HG03175 (cell line): ENCODE data around the gene CDC6.

Experiments
- ATAC-seq: cut with Tn5 transposase; IDR thresholded peaks from one replicate; pipeline ENCODE4 v1.9.1; 2021; ENCODE audit warnings: mild to moderate bottlenecking, moderate library complexity; ENCODE audit not compliant: unreplicated experiment

CDC6 gene

GRCh38 chr17:40338941-40339649 lies 51.4 kb downstream of the CDC6 start:
- no peak for ATAC-seq

DNA sequence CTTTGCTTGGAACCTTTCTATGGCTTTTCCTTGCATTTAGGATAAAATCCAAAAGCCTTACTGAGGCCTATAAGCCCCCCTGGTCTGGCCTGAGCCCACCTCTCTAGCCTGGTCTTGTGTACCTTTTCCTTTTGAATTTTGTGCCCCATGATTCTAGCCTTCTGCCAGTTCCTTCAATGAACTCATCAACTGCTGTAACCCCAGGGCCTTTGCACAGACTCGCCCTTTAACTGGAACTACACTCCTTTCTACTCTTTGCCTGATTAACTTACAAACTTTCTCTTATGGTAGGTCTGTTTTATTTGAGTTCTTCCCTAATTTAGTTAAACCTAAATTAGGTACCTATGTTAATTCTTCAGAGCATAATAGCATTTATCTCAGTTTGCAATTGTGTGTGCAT lies 52.6 kb downstream of the CDC6 start:
- no peak for ATAC-seq

DNA sequence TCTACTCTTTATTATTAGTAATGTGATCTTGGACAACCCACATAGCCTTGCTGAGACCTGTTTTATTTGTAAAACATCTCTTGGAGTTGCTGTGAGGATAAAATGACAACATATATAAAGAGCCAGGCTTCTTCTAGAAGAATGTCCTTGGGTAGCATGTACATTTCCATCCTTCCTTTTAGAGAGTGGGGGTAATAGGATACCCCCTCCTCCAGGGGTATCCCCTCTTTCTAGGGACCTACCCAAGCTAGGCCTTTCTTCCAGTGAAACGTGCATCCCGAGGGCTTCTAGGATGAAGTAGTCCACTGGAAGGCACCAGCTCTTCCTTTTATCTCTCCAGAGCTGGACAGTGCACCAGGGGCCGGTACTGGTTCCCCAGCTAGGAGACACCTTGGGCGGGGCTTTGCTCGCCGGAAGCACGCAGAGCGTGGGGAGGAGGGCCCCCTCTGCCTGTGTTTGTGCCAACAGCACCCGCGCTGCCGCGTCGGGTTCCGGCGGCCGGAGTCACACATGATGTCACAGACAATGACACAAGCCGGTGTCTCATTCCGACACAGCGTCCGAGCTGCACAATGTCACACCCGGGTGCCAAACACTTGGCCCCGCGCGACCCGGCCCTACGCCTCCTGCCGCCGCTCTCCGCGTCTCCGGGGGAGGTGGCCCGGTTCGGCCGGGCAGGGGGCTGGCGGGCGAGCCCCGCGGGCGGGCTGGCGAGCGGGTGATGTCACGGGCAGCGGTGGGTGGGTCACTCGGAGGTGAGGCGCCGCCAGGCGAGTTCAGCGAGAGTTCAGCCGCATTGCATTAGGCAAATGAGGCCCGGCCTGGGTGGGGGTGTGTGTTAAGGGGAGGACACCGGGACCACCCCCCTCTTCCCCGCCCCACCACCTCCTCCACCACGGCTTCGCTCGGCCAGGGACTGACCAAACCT lies 53.5 kb downstream of the CDC6 start:
- ATAC-seq: peak; percentile 74

GRCh38 chr17:40341808-40342503 lies 54.3 kb downstream of the CDC6 start:
- no peak for ATAC-seq

- ATAC-seq: no peak
These were observed 55.0 kb downstream of the CDC6 start for GRCh38 chr17:40342504-40343218.

DNA sequence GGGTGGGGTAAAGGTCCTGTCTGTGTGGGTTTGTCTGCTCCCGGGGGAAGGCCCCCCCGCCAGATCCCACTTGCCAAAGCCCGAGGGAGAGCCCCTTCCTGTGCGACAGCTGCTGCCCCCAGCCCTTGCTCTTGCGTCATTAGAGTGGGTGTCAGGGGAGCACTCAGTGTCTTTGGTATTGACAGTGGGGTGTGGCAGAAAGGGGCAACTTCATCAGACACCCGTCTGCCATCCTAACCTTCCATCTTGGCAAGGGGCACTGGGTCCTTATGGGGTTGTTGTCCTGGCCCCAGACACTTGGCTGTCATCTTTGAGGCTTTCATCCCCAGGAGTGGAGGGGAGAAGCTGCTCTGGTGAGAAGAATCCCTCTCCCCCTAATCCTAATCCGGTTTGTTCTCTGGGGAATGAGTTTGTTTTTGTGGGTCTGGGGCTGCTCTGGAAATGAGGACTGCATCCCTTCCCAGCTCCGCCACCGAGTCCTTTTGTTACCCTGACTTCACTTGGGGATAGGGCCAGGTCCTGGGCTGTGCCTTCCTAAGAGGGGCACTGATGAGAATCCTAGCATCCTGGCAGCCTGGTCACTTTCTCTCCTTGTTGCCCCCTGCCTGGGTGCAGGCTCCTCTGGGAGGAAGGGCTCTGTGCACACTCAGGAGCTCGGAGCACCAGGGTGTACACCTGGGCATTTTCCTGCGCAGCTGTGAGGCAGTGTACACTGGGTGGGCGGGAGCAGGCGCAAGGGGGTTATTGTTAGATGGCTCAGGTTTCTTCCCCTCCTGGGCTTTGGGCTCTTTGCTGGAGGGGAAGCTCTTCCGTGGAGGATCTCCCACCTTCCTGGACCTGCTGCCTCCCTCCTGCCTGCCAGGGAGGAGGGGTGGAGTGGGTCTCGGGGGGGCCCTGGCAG lies 55.8 kb downstream of the CDC6 start:
- ATAC-seq: no peak

- ATAC-seq: no peak
These were observed 56.9 kb downstream of the CDC6 start for GRCh38 chr17:40344421-40345160.

DNA sequence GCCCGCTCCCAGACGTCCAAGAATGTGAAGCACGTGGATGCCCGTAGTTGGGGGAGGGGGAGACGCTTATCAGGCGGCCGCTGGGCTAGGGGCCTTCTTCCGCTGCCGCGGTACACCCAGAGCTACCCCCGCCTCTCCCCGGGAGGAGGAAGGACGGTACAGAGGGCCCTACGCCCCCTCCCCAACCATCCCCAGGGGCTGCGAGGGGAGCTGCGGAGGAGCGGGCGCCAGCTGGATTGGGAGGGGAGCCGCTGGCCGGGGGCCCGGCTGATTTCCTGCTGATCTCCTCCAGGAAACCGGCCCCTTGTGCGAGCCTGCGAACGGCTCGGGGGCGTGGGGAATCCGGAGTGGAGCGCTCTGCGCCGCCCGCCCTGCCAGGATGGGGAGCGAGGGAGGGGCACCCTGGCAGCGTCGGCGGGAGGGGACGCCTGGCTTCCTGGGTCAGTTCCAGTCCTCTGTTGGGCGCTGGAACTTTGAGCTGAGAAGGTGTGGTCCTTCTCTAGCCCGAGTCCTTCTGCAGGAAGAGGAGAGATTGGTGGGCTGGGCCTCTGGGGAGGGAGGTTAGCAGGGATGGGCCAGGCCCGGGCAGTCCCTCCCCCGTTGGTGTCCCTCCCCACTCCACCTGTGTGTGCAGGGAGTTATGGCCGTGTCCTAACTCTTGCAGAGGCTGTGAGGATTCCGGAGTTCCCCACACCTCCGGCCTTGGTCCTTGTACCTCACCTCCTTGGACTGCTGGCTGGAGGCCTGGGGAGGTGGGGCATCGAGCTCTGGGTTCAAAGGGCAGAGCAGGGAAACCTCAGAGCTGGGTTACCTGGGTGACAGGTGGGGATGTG lies 57.7 kb downstream of the CDC6 start:
- no peak for ATAC-seq

DNA sequence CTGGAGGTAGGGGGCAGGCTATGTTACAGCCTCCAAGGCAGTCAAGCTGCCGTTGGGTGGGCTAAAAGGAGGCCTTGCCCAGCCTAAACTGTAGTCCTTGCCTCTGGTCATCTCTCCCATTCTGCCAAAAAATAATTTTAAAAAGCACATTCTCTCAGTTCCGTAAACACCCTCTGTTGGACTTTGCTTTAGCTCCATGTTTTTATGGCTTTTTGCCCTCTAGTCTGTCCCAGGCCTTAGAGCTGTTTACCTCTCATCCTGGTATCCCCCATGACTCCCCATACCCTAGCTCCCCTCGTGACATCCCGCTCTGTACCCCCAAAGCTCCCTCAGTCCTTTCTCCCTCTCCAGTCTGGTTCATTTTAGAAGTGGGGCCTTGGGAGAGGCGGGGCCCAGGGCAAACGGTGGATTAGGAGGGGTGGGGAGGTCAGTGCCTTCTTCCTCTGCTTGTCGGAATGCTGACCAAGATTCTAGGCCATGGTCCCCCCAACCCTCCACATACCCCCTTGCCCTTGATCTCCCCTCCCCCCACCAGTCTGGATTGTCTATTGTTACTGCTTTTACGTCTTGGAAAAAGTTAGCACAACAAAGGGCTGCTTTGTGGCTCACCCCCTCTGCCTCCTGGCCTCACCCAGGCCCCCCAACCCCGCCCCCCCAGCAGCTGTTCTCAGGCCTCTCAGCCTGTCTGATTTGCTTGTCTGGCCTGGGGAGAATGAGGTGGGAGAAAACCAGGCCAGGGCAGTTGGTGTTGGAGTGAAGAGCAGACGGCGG lies 58.5 kb downstream of the CDC6 start:
- ATAC-seq: no peak

DNA sequence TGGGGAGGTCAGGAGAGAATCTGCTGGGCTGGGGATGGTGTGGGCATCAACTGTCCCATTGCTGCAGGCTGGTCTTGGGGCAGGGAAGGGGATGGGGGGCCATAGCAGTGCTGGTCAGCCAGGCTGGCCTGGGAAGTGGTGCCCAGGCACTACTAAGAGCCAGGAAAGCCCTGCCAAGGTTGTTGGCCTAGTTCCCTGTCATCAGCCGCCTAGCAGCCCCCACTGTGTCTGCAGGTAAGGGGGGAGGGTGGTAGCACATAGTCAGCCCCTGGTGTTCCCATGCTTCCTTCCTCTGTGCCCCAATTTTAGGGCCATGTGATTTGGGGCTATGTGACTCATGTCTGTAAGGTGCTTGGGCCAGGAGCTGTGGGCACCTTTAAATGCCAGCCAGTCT lies 59.1 kb downstream of the CDC6 start:
- no peak for ATAC-seq

DNA sequence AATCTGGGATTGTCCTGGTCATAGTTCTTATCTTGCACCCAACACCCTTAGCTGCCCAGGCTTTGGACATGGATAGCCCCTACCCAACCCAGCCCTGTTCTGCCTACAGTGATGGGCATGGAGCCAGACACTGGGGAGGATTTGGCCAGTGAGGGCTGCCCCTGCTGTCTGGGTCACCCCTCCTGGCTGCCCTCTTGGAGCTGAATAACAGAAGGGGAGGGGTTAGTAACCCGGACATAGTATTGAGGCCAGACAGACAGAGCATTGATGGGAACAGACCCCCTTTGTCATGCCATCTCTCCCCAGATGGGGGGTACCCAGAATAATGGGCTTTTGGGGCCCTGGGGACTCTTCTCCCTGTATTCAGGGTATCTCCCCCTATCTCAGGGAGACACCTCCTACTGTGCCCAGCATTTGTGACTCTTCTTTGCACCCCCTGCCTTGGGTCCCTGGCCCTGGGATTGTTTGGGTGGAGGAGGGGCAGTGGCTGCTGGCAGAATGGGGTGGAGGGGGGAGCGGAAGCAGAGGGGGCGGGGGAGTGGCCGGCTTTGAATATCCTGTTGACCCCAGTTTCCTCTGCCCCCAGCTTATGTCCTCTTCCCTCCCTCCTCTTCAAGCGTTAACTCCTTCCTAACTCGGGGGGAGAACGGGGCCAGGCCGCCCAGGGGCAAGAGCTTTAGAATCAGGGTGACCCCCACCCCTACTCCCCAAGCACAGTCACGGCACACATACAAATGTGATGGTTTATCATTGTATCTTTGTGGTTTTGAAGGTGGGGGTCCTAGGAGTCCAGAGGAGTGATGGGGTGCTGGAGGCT lies 59.8 kb downstream of the CDC6 start:
- no peak for ATAC-seq

- ATAC-seq: no peak
These were observed 60.4 kb downstream of the CDC6 start for GRCh38 chr17:40348136-40348504.

- ATAC-seq: no peak
These were observed 61.1 kb downstream of the CDC6 start for GRCh38 chr17:40348562-40349476.

- no peak for ATAC-seq
These were observed 61.8 kb downstream of the CDC6 start for GRCh38 chr17:40349477-40349894.

- no peak for ATAC-seq
These were observed 62.4 kb downstream of the CDC6 start for GRCh38 chr17:40349895-40350688.
